BLaER1 treated with 17β-estradiol and CSF1 and Interleukin-3, amounts not matched to agents 10 nM and 100 nM (cell line): Measurements from ENCODE around the gene SUB1.

ENCODE experiments used
- H3K27ac ChIP-seq, 11 experiments: shearing (Covaris generic); formaldehyde crosslinking; 2 replicates each; pipeline ENCODE4 v1.8.1; 2022
- H3K27me3 ChIP-seq, 11 experiments: shearing (Covaris generic); formaldehyde crosslinking; 2 replicates each; pipeline ENCODE4 v1.8.1; 2022
- H3K36me3 ChIP-seq, 11 experiments: shearing (Covaris generic); formaldehyde crosslinking; 2 replicates each; pipeline ENCODE4 v1.8.1; 2022
- H3K4me1 ChIP-seq, 10 experiments: shearing (Covaris generic); formaldehyde crosslinking; 2 replicates each; pipeline ENCODE4 v1.8.1; 2022
- H3K4me2 ChIP-seq, 11 experiments: shearing (Covaris generic); formaldehyde crosslinking; 2 replicates each; pipeline ENCODE4 v1.8.1; 2022
- H3K4me3 ChIP-seq, 10 experiments: shearing (Covaris generic); formaldehyde crosslinking; 2 replicates each; pipeline ENCODE4 v1.8.1; 2022
- H3K9ac ChIP-seq, 11 experiments: shearing (Covaris generic); formaldehyde crosslinking; 2 replicates each; pipeline ENCODE4 v1.8.1; 2022
- H3K9me3 ChIP-seq, 11 experiments: shearing (Covaris generic); formaldehyde crosslinking; replicated peaks in 1 of 11; 2 replicates each; pipeline ENCODE4 v1.8.1; 2022
- H4K20me1 ChIP-seq, 11 experiments: shearing (Covaris generic); formaldehyde crosslinking; 2 replicates each; pipeline ENCODE4 v1.8.1; 2022
- Cebpa-rat ChIP-seq, 11 experiments: shearing (Covaris generic); IDR thresholded peaks; 2 replicates each; pipeline ENCODE4 v1.8.1; 2022

The SUB1 gene

DNA sequence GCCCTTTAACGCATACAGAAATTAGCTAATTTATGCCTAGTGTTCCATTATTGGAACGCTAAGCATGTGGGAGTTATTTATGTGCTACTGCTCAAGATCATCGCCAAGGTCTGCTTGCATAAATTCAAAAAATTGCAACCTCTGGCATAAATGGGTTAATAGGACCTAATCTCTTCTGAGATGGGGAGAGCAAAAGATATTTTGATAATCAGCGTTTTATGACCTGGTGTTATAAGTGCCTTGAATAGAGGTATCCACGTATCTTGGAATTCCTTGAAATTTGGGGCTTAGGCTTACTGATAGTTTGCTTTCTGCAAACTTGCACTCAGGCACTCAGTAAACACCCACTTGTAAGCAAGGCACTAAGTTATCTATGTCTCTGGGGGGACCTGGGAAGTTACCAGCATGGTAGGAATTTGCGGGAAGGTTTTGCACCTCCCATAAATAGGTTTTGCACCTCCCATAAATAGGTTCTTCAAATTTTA is 1.8 kb downstream of the SUB1 start:
- H4K20me1 ChIP-seq = peaks cover 58 to 63% (median 61%) of the 10 kb centered on the region in 11 experiments

DNA sequence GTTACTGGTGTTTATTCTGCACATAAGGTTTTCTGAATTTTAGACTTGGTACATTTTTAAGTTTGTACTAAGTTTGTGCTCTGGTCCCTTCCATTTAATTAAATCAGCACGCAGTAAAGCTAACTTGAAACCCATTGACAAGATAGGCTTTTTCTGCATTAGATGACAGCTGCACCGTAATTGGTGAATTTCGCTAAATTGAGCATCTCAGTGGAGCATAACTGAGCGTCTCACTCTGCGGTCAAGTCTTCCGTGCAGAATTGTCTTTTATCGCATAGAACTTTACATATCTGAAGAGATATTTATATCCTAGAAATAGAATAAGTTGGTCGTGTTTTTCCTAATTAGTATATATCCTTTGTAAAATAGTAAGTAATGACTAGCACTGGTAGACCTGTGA is 4.1 kb downstream of the SUB1 start:
- peak overlapping the region in 1 of 10 experiments; percentile 11; a peak in 1 of 20 replicates for H3K4me3 ChIP-seq
- peaks cover 81 to 86% (median 84%) of the 10 kb centered on the region in 11 experiments for H4K20me1 ChIP-seq
- no peak overlapping the region; a peak in 1 of 22 replicates for H3K27ac ChIP-seq
- TF ChIP-seq Cebpa-rat (IDR thresholded peaks at IDR 0.05) = no peak
- no peaks in the 10 kb centered on the region for H3K9me3 ChIP-seq
- H3K4me2 ChIP-seq = peak overlapping the region; percentile 70 to 96 (median 83)
- H3K36me3 ChIP-seq = peaks cover 56 to 75% (median 65%) of the 10 kb centered on the region in 11 experiments
- H3K4me1 ChIP-seq = peaks cover 68 to 83% (median 72%) of the 10 kb centered on the region in 10 experiments
- no peaks in the 10 kb centered on the region for H3K27me3 ChIP-seq
- peak overlapping the region in 4 of 11 experiments; percentile 4 to 32 (median 18); a peak in 3 of 22 replicates for H3K9ac ChIP-seq

More for the DNA sequence above, 1.8 kb downstream of the SUB1 start:
- Histone ChIP-seq H3K9ac (peak overlapping the region; percentile 97 to 100 (median 99); a peak in 20 of 22 replicates), H3K4me1 (peaks cover 80 to 86% (median 84%) of the 10 kb centered on the region in 10 experiments), H3K4me2 (peak overlapping the region; percentile 70 to 96 (median 83)), H3K4me3 (peak overlapping the region; percentile 87 to 96 (median 92)), H3K36me3 (peaks cover 33 to 51% (median 42%) of the 10 kb centered on the region in 11 experiments), H3K9me3 (no peaks in the 10 kb centered on the region), H3K27ac (no peak overlapping the region), H3K27me3 (no peaks in the 10 kb centered on the region)
- no peak for TF ChIP-seq Cebpa-rat (IDR thresholded peaks at IDR 0.05)

DNA sequence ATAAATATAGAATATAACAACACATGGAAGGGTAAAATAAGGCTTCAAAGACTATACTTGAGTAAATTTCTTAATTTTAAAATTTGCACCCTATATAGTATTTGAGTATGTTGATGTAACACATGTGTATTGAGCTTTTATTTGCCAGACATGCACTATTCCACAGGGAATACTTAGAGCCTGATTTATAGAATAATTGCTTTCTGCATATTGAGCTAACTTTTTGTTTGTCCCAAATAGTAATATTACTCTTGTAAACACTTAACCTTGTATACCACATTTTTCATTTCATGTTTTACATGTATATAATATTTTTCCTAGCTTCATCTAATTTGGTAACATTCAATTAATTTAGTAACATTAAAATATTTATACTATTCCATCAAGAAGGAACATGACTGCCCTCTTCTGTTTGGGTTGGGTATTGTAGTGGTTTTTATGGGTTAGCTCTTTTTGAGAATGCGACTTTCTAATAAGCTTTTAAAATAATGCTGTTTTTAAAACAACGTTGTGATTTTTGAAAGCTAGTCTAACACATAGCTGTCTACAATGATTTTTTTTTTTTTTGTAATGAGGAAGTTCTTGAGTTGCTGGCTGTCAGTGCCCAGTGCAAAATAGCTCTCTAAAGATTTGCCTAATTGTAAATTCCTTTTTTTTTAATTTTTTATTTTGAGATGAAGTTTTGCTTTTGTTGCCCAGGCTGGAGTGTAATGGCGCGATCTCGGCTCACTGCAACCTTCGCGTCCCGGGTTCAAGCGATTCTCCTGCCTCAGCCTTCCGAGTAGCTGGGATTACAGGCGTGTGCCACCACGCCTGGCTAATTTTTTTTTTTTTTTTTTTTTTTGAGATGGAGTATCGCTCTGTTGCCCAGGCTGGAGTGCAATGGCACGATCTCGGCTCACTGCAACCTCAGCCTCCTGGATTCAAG is 4.8 kb downstream of the SUB1 start:
- Histone ChIP-seq H4K20me1 (peaks cover 89 to 94% (median 92%) of the 10 kb centered on the region in 11 experiments), H3K4me2 (peak overlapping the region; percentile 39 to 96 (median 83); a peak in 20 of 22 replicates), H3K9me3 (no peaks in the 10 kb centered on the region), H3K36me3 (peaks cover 63 to 82% (median 73%) of the 10 kb centered on the region in 11 experiments), H3K4me1 (peaks cover 63 to 83% (median 65%) of the 10 kb centered on the region in 10 experiments), H3K27ac (0 out of 22 replicates have a peak overlapping the region, but pooled peaks of 3 of the 11 experiments have one; percentile 7 to 12 (median 8)), H3K9ac (peak overlapping the region in 1 of 11 experiments; percentile 7; a peak in 2 of 22 replicates), H3K4me3 (no peak overlapping the region), H3K27me3 (no peaks in the 10 kb centered on the region)
- no peak for TF ChIP-seq Cebpa-rat (IDR thresholded peaks at IDR 0.05)

DNA sequence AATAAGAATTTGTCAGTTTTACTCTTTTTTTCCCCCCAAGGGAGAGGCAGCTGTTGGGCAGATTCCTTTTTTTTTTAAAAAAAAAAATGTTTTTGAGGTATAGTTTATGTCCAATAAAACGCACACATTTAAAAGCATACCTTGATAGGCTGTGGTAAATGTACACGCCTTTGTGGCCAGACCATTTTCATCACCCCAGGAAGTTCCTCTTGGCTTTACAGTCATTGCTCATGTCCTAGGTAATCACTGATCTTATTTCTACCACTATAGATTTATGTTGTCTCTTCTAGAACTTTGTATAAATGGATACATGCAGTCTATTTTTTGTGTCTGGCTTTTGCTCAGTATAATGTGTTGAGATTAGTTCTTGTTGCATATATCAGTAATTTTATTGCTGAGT is 9.8 kb downstream of the SUB1 start:
- no peak overlapping the region for H3K27ac ChIP-seq
- H3K4me1 ChIP-seq = peaks cover 28 to 69% (median 36%) of the 10 kb centered on the region in 10 experiments
- peaks cover 69 to 100% (median 99%) of the 10 kb centered on the region in 11 experiments for H4K20me1 ChIP-seq
- TF ChIP-seq Cebpa-rat (IDR thresholded peaks at IDR 0.05) = no peak
- H3K36me3 ChIP-seq = peaks cover 97 to 100% (median 99%) of the 10 kb centered on the region in 11 experiments
- no peak overlapping the region for H3K9ac ChIP-seq
- H3K27me3 ChIP-seq = no peaks in the 10 kb centered on the region
- H3K4me3 ChIP-seq = no peak overlapping the region
- H3K4me2 ChIP-seq = peak overlapping the region in 3 of 11 experiments; percentile 2 to 38 (median 22); a peak in 3 of 22 replicates
- no peaks in the 10 kb centered on the region for H3K9me3 ChIP-seq

DNA sequence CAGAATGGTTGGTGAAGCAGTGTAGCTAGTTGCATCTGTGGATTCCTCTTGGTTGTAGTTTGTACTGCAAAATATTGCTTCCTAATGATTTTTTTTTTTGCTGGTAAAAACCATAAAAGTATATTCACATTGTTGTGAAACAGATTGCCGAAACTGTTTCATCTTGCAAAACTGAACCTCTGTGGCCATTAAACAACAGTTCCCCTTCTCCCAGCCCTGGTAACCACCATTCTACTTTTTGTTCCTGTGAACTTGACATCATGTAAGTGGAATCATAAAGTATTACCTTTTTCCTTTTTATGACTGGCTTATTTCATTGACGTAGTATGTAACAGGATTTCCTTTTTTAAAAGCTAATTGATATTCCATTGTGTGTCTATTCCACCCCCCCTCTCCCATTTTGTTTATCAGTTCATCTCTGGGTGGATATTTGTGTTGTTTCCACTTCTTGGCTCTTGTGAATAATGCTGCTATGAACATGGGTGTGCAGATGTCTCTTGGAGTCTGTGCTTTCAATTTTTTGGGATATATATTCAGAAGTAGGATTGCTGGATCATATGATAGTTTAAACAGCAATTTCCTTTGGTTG is 11.8 kb downstream of the SUB1 start:
- Histone ChIP-seq H4K20me1 (peaks cover 50 to 100% (median 95%) of the 10 kb centered on the region in 11 experiments), H3K27me3 (no peaks in the 10 kb centered on the region), H3K9me3 (no peaks in the 10 kb centered on the region), H3K4me1 (peaks cover 9 to 49% (median 18%) of the 10 kb centered on the region in 10 experiments), H3K9ac (peak overlapping the region in 1 of 11 experiments; percentile 19; a peak in 2 of 22 replicates), H3K27ac (peak overlapping the region in 3 of 11 experiments; percentile 4 to 43 (median 31); a peak in 2 of 22 replicates), H3K4me3 (no peak overlapping the region), H3K36me3 (peaks cover 96 to 100% (median 100%) of the 10 kb centered on the region in 11 experiments), H3K4me2 (peak overlapping the region in 4 of 11 experiments; percentile 27 to 38 (median 32); a peak in 6 of 22 replicates)
- no peak for TF ChIP-seq Cebpa-rat (IDR thresholded peaks at IDR 0.05)

DNA sequence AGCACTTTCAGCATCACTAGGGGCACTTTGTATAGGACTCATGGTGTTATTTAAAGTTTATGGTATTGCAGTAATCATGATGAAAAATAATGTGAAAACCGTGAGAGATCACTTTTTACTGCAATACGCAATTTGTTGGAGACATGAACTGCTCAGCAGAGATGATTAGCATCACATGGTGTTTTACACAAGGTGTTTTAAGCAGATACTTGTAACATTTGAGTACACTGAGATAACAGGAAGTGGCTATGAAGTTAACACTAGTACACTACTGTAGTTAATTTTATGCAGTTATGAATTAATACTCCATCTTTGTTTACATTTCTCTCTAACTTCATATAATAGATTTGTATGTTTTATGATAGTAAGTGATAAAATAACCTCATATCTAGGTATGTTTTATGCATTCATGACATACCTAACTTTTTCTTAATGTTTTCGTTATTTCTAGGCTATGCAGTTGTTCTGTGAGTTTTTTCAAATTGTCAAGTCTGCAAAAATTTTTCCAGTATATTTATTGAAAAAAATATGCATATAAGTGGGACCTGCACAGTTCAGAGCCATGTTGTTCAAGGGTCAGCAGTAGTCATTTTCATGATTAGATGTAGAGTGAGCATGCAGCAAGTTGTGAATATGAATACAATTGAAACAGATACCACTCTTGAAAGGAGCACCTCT is 13.0 kb downstream of the SUB1 start:
- no peaks in the 10 kb centered on the region for H3K9me3 ChIP-seq
- H3K27ac ChIP-seq = no peak overlapping the region
- H3K4me2 ChIP-seq = no peak overlapping the region
- no peak for TF ChIP-seq Cebpa-rat (IDR thresholded peaks at IDR 0.05)
- no peak overlapping the region for H3K9ac ChIP-seq
- peaks cover 96 to 100% (median 100%) of the 10 kb centered on the region in 11 experiments for H3K36me3 ChIP-seq
- peaks cover 37 to 100% (median 84%) of the 10 kb centered on the region in 11 experiments for H4K20me1 ChIP-seq
- H3K4me3 ChIP-seq = no peak overlapping the region
- peaks cover 0 to 36% (median 9%) of the 10 kb centered on the region in 10 experiments; a peak in 8 of 20 replicates for H3K4me1 ChIP-seq
- H3K27me3 ChIP-seq = no peaks in the 10 kb centered on the region

DNA sequence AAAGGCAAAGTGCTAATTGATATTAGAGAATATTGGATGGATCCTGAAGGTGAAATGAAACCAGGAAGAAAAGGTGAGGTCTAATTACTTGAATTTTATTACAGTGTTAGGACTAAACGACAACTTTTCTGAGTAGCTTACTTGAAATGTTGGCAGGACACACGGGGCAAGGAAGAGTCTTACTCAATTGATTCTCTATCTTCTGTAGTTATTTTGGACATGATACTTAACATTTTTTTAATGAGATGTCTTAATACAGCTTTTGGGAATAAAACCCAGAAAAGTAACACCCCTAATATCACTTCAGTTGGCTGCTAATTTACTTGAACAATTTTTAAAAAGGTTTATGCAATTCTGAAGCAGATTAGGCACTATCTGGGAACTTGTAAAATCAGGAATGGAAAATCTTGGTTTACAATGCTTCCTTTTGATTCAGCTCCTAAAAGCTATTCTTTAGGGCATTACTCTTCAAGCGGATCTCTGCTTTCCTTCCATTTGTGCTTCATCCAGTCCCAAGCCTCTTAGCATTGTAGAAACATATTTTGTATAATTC is 13.7 kb downstream of the SUB1 start:
- TF ChIP-seq Cebpa-rat (IDR thresholded peaks at IDR 0.05) = no peak
- no peak overlapping the region for H3K27ac ChIP-seq
- no peak overlapping the region for H3K4me2 ChIP-seq
- no peaks in the 10 kb centered on the region for H3K27me3 ChIP-seq
- peaks cover 0 to 31% (median 9%) of the 10 kb centered on the region in 10 experiments; a peak in 8 of 20 replicates for H3K4me1 ChIP-seq
- H3K9me3 ChIP-seq = no peaks in the 10 kb centered on the region
- peaks cover 96 to 100% (median 100%) of the 10 kb centered on the region in 11 experiments for H3K36me3 ChIP-seq
- peaks cover 30 to 100% (median 77%) of the 10 kb centered on the region in 11 experiments for H4K20me1 ChIP-seq
- no peak overlapping the region for H3K4me3 ChIP-seq
- no peak overlapping the region for H3K9ac ChIP-seq

DNA sequence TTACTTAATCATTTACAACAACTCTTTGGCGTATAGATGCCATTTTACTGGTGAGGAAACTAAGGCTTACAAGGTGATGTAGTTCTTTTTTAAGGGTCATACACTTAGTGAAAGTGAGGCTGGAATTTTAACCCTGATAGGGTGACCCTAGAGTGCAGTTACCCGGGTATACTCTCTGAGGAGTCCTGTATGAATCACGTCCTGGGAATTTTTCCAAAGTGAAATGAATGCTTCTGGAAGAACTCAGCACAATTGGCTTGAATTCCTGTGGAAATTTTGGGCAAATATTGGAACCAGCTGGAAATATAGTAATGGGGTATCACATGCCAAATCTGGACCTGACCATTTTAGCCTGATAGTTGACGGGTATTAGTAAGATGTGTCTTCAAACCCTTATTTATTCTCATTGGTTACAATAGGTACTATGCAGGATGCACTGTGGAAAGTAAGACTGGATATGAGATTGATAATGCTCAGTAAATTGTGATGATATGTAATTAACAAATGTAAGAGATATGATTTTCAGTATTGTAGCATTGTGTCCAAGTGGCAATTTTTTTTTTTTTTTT is 14.8 kb downstream of the SUB1 start:
- Histone ChIP-seq H3K4me1 (peaks cover 0 to 32% (median 7%) of the 10 kb centered on the region in 10 experiments; a peak in 8 of 20 replicates), H3K9ac (no peak overlapping the region), H4K20me1 (peaks cover 22 to 100% (median 73%) of the 10 kb centered on the region in 11 experiments), H3K9me3 (no peaks in the 10 kb centered on the region), H3K4me3 (no peak overlapping the region), H3K4me2 (no peak overlapping the region), H3K36me3 (peaks cover 95 to 100% (median 99%) of the 10 kb centered on the region in 11 experiments), H3K27ac (no peak overlapping the region), H3K27me3 (no peaks in the 10 kb centered on the region)
- no peak for TF ChIP-seq Cebpa-rat (IDR thresholded peaks at IDR 0.05)
